Measurements from ENCODE around the gene PCED1B.
"Not testable (repeated sequence)": the region's sequence is repeated elsewhere in the genome, so short reads cannot be mapped to it uniquely, and the experiment has no call there.

PCED1B gene

DNA sequence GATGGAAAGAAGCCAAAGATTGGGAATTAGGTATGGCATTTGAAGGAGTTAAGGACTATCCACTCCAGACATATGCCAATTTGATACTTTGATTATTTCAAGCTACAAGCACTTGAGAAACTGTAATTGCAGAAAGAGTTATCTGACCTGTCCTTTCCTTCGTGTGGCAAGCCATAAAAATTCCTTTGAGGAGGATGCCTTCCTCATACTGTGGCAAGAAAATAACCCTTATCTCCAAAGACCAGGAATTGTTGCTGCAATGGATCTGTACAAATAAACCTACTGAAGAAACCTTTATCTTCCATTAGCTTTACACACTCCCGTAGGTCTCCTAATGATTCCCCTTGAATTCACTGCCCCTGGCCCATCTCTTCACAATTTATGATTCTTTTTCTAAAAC is 165.4 kb downstream of the PCED1B start:
- no peak for DNase-seq

DNA sequence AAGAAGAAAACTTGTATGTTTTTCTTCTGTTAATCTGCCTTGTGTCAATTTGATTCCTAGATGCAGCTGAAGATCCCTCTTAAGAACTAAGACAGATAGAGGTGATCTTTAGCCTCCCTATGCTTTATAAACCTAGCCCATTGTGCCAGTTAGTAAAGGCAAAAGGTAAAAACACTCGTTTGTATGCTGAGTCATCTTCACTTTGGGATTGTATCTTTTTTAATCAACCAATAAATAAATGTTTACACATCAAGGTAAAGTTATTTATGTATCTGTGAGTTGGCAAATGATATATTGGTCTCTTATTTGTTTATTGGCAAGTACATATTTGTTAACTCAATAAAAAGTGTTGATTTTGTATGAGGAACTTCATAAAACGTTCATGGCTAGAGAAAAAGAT is 166.2 kb downstream of the PCED1B start:
- no peak for DNase-seq

GRCh38 chr12:47247418-47247817 is 168.0 kb downstream of the PCED1B start:
- no peak for DNase-seq

DNA sequence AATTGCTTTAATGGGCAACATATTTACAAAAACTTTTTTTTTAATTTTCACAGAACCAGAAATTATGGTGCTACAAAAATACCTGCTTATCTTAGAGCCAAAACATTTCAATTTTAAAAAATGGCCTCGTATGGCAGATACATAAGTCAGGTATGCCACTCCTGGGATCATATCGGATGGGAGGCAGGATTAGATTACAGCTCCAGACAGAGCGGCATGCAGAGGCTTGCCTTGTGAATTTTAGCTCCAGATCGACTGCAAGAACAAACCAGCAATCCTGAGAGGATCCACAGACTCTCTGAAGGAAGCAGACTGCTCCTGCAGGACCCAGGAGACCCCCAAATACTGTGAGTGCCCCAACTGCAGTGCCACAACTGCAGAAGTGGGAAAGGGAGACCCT is 169.7 kb downstream of the PCED1B start:
- no peak for DNase-seq

DNA sequence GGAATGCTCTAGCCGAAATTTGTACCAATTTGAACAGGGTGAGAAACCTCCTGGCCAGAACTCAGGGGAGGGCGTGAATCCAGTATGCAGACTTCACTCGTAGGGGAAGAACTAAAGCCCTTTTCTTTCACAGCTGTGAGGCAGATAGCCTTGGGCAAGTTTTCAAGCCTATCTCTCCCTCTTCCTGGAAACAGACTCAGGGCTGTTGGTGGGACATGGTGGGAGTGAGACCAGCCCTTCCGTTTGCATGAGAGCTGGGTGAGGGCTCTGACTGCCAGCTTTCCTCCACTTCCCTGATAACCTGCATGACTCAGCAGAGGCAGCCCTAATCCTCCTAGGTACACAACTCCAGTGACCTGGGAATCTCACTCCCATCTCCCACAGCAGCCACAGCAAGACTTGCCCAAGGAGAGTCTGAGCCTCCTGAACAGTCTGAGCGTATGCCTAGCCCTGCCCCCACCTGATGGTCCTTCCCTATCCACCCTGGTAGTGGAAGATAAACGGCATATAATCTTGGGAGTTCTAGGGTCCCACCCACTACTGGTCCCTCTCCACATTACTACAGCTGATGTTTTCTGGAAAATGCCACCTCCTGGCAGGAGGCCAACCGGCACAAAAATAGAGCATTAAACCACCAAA is 170.4 kb downstream of the PCED1B start:
- DNase-seq: no peak

GRCh38 chr12:47251919-47252318 is 172.5 kb downstream of the PCED1B start:
- no peak for DNase-seq

GRCh38 chr12:47264951-47265350 is 185.5 kb downstream of the PCED1B start:
- DNase-seq: no peak

GRCh38 chr12:47265391-47265790 is 186.0 kb downstream of the PCED1B start:
- DNase-seq: no peak

DNA sequence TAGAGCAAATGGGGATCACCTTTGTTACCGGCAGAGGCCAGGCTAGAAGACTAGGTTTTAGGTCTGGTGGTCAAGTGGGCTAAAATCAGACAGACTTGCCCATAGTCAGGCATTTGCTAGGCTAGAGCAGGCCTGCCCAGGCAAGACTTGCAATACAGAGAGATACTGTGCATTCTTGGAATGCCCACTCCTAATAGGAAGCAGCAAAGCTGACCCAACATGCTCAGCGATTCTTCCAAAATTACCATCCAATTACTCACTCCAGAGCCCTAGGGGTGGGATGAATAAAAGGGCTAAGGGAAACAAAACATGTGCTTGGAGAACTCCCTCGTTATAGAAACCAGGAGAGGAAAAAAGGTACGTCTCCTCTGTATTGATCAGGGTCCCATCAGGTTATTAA is 188.2 kb downstream of the PCED1B start:
- no peak for DNase-seq

GRCh38 chr12:47268501-47269454 is 189.4 kb downstream of the PCED1B start:
- no peak for DNase-seq

GRCh38 chr12:47269916-47270315 is 190.5 kb downstream of the PCED1B start:
- DNase-seq: no peak

- DNase-seq: no peak
These were observed 191.6 kb downstream of the PCED1B start for GRCh38 chr12:47270782-47271664.

DNA sequence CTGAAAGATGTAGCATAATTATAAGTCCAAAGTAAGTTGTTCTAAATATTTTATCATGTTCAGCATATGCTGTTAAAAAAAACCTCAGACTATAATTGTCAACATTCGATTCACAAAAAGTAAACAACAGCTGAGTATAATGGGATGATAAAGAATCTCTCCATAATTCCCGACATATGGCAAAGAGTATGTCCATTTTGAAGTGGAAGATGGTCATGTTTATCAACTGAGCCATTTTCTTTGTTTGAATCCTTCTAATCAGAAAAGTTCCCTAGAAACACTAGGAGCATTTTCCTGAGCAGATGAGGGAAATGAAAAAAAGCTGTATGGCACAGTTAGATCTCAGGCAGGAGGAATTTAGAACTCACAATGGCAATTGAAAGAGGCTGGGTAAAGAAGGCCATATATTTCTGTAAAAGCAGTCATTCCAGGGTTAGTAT is 192.4 kb downstream of the PCED1B start:
- DNase-seq: peak in 1 of 2 experiments; percentile 44

GRCh38 chr12:47272412-47273190 is 193.2 kb downstream of the PCED1B start:
- no peak for DNase-seq

- DNase-seq: no peak
These were observed 193.8 kb downstream of the PCED1B start for GRCh38 chr12:47273191-47273626.

DNA sequence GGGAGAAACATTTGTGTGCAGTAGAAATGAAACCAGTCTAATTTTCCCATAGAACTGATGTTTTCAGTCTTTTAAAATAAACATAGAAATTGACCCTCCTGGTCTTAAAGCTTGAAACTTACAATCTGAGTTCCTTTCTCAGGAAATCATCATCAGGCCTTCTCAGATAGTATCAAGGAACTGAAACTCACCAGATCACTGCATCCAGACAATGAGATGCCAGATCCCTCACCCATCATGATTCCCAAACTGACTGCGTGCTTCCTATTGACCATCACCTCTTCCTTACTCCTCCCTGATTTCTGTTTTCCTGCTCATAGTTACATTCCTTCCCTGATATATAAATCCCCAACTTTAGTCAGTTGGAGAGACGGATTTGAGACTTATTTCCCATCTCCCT is 195.3 kb downstream of the PCED1B start:
- DNase-seq: no peak

DNA sequence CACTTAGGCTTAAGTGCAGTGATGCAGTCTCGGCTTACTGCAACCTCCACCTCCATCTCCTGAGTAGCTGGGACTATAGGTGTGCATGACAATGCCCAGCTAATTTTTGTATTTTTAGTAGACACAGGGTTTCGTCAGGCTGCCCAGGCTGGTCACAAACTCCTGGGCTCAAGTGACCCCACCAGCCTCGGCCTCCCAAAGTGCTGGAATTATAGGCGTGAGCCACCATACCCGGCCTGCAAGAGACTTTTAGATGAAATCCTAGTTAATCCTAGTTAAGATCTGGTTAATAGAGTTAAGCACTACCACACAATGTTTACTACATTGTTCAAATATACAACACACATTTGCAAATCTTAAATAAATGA is 196.8 kb downstream of the PCED1B start:
- no peak for DNase-seq

DNA sequence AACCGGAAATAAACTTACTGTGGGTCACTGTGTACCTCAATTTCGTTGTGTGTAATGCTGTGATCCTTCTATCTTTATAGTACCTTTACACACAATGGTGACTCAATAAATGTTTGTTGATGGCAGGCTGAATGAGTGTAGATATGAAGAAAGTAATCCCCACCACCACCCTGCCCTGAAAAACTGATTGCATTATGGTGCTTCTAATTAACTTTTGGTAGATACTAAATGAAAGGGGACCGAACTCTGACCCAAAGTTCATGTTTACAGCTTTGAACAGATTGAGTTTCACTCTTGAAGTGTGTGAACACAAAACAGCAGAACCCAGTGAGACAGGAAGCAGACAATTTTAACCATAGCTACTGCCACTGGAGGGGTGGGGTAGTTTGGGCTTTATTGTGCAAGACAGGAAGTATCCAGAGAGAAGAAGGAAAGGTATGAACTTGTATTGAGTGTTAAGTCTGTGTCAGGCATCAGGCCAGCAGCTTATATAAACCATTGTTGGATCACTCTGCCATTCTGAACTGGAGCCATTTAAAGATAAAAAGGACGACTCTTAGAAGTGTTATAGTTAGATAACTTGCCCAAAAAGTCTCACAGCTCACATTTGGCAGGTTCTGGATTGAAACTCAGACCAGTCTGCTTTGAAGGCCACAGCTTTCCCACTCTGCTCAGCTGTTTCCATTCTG is 197.3 kb downstream of the PCED1B start:
- no peak for DNase-seq

DNA sequence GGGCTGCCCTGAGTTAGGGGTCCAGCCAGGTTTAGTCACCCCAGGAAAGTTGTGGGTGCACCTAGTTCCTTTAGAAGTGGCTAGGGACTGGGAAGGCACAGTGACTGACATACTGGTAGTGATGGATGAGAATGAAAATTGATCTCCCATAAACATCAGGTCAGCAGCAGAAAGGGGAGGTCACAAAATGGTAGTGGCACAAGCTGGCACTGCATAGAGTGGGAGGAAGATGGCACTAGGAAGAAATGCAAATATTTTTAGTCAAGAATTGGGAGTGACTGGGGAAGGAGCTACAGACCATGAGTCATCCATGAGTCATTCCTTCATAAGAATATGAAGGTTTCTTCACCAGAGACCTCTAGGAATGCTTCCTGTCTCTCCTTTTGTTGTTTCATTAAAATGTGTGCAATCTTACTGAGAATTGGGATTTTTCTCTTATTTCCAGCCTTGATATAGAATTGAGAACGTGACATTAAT is 198.6 kb downstream of the PCED1B start:
- no peak for DNase-seq

- DNase-seq: not testable (repeated sequence)
These were observed 200.3 kb downstream of the PCED1B start for GRCh38 chr12:47279758-47280157.

DNA sequence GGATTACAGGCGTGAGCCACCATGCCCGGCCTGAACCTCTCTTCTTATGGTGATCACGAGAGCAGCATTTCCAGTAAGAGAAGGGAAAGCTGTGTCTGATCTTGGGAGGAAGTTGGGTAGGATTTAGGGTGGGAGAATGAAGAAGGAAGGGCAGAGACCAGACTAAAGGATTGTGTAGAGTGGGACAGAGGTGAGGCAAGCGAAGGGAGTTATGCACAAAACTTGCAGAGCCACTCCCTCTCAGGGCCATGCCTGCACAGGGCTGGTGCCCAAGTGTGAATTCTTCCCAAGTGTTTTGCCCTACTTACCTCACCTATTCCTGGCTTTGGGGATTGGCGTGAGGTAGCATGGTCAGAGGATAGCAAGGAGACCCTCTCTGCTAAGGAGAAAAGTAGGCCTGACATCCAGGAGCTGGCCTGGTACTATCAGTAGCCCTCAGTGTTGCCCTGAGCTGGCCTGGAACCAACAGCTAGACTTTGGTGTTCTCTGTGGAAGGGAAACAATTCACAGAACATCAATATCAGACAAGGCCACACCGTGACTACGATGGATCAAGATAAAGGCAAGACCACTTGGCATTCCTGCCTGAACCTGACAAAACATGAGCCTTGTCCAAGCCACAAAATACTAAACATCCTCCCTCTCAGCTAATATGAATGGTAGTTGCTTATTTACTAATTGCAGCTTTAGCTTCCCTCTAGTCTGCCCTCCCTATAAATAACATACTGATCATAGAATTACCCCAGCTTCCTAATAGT is 201.3 kb downstream of the PCED1B start:
- no peak for DNase-seq
